GM12878 (cell line): ENCODE results near the gene WDR74. TPM values are rescaled to one million over a fixed set of nuclear protein-coding genes. Genes with fewer than 3 reads are reported as not detected.
A peak's percentile ranks its signal among the peaks of the same experiment; 100 is the strongest.

ENCODE experiments used
- BCL11A ChIP-seq: IDR thresholded peaks from 2 replicates; pipeline ENCODE4 v1.6.1; 2011; ENCODE audit warnings: low read depth, low read length
- BCL3 ChIP-seq: IDR thresholded peaks from 2 replicates; pipeline ENCODE4 v1.6.1; 2011; ENCODE audit warnings: borderline replicate concordance, low read depth, mild to moderate bottlenecking, moderate library complexity, low read length; ENCODE audit not compliant: insufficient read depth, poor library complexity, severe bottlenecking
- BHLHE40 ChIP-seq, 2 experiments: fragments of 450-650 bp in 1 of 2; IDR thresholded peaks; 2 replicates each; pipeline ENCODE4 v1.6.1; 2011 to 2017; ENCODE audit warnings: low read depth in 2 of 2, borderline replicate concordance in 1 of 2, improper control_type of control experiment in 1 of 2, low read length in 1 of 2, mild to moderate bottlenecking in 1 of 2
- GATAD2B ChIP-seq: fragments of 450-650 bp; conservative IDR thresholded peaks from 2 replicates; pipeline ENCODE4 v1.6.1; 2017; ENCODE audit warnings: low read depth, mild to moderate bottlenecking, moderate library complexity
- HCFC1 ChIP-seq: fragments of 150-350 bp; IDR thresholded peaks from 2 replicates; pipeline ENCODE4 v1.6.1; 2014; ENCODE audit warnings: low read length
- LARP7 ChIP-seq: fragments of 450-650 bp; IDR thresholded peaks from 2 replicates; pipeline ENCODE4 v1.6.1; 2017; ENCODE audit warnings: mild to moderate bottlenecking
- MLLT1 ChIP-seq: fragments of 450-650 bp; IDR thresholded peaks from 2 replicates; pipeline ENCODE4 v1.6.1; 2016; ENCODE audit warnings: mild to moderate bottlenecking
- MTA3 ChIP-seq: IDR thresholded peaks from 2 replicates; pipeline ENCODE4 v1.6.1; 2012; ENCODE audit warnings: low read length, inconsistent platforms, borderline replicate concordance
- MYB ChIP-seq: fragments of 150-350 bp; IDR thresholded peaks from 2 replicates; pipeline ENCODE4 v1.6.1; 2014; ENCODE audit warnings: mild to moderate bottlenecking, low read depth, low read length, borderline replicate concordance
- SMC3 ChIP-seq: IDR thresholded peaks from 2 replicates; pipeline ENCODE4 v1.6.1; 2011; ENCODE audit warnings: low read length, improper control_type of control experiment, borderline replicate concordance
- SUZ12 ChIP-seq: fragments of 200-600 bp; sonication (generic); IDR thresholded peaks from one replicate; pipeline ENCODE4 v1.6.1; 2018; ENCODE audit warnings: antibody characterized with exemption, mild to moderate bottlenecking; ENCODE audit not compliant: unreplicated experiment
- TAF1 ChIP-seq: IDR thresholded peaks from 2 replicates; pipeline ENCODE4 v1.6.1; 2011; ENCODE audit warnings: mild to moderate bottlenecking, low read depth, low read length, borderline replicate concordance
- TCF12 ChIP-seq: IDR thresholded peaks from 2 replicates; pipeline ENCODE4 v1.6.1; 2011; ENCODE audit warnings: low read depth, mild to moderate bottlenecking, low read length
- YY1 ChIP-seq: IDR thresholded peaks from 2 replicates; pipeline ENCODE4 v1.6.1; 2011; ENCODE audit warnings: low read depth, mild to moderate bottlenecking, low read length
- ZNF687 ChIP-seq: fragments of 450-650 bp; IDR thresholded peaks from 2 replicates; pipeline ENCODE4 v1.6.1; 2017; ENCODE audit warnings: mild to moderate bottlenecking, moderate library complexity
- polyA plus RNA-seq, 11 experiments: library from polyadenylated mRNA; depleted of rRNA in 4 of 11; unstranded in 6 of 11; stranded (reverse) in 5 of 11; fragments of >200 nt; fragmentation: Nextera tagmentation in 4 of 11; fragmentation: Illumina TruSeq in 1 of 11; extraction: Ambion mirVana in 4 of 11; extraction: Trizol in 1 of 11; gene quantifications; 1 replicate in 1 of 11; 2 replicates in 10 of 11; pipeline versions ENCODE4 v1.2.1 to v1.2.3, GENCODE V29; 2011 to 2016; ENCODE audit warnings: inconsistent platforms in 2 of 11, missing spikeins in 2 of 11, low read depth in 1 of 11
- total RNA-seq, 4 experiments: library from RNA; depleted of rRNA in 3 of 4; stranded (reverse); fragments of >200 nt in 3 of 4; fragmentation: Illumina TruSeq in 1 of 4; extraction: Trizol in 1 of 4; gene quantifications; 2 replicates each; pipeline versions ENCODE4 v1.2.1 to v1.2.3, GENCODE V29; 2013 to 2021
- TF ChIP-seq, protein P1 (sequence below): fragments of 450-650 bp; formaldehyde crosslinking; IDR thresholded peaks from 2 replicates; pipeline ENCODE4 v1.4.0; 2022; ENCODE audit warnings: mild to moderate bottlenecking, moderate library complexity

The WDR74 gene
- total and polyA plus RNA-seq, 10 of the 15 experiments (the other 5 are each of a cell fraction or from before 2014, with no cell fraction given) = 18.2 to 103 (median 60.7) TPM

GRCh38 chr11:62791501-62792201 is 47.7 kb downstream of the WDR74 start, which contains the start of gene TMEM223 (continued):
- TF ChIP-seq ZNF687 = peak; percentile 82
- no peak for TF ChIP-seq SMC3
- peak; percentile 92 for TF ChIP-seq GATAD2B
- no peak for TF ChIP-seq SUZ12
- TF ChIP-seq MYB = 0 out of 2 replicates have a peak, but pooled peaks have one; percentile 34
- peak; percentile 15 to 54; a peak in 1 of 4 replicates for TF ChIP-seq BHLHE40 (IDR thresholded peaks at IDR 0.05; ENCODE audit: borderline replicate concordance in 1 of 2, low read depth in 2 of 2, low read length in 1 of 2)
- peak; percentile 84 for TF ChIP-seq TAF1
- peak; percentile 84; the same call in 1 of the 2 replicates for TF ChIP-seq MTA3
- TF ChIP-seq MLLT1 = 0 out of 2 replicates have a peak, but pooled peaks have one; percentile 7
- peak; percentile 85 for TF ChIP-seq LARP7
- TF ChIP-seq, protein P1, sequence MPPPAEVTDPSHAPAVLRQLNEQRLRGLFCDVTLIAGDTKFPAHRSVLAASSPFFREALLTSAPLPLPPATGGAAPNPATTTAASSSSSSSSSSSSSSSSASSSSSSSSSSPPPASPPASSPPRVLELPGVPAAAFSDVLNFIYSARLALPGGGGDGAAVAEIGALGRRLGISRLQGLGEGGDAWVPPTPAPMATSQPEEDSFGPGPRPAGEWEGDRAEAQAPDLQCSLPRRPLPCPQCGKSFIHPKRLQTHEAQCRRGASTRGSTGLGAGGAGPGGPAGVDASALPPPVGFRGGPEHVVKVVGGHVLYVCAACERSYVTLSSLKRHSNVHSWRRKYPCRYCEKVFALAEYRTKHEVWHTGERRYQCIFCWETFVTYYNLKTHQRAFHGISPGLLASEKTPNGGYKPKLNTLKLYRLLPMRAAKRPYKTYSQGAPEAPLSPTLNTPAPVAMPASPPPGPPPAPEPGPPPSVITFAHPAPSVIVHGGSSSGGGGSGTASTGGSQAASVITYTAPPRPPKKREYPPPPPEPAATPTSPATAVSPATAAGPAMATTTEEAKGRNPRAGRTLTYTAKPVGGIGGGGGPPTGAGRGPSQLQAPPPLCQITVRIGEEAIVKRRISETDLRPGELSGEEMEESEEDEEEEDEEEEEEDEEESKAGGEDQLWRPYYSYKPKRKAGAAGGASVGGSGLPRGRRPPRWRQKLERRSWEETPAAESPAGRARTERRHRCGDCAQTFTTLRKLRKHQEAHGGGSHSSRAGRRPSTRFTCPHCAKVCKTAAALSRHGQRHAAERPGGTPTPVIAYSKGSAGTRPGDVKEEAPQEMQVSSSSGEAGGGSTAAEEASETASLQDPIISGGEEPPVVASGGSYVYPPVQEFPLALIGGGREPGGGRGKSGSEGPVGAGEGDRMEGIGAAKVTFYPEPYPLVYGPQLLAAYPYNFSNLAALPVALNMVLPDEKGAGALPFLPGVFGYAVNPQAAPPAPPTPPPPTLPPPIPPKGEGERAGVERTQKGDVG (CRISPR knock-in tag) = no peak
- peak; percentile 97 for TF ChIP-seq YY1
- TF ChIP-seq TCF12 = no peak
- TF ChIP-seq BCL11A = 0 out of 2 replicates have a peak, but pooled peaks have one; percentile 7
- peak; percentile 43; the same call in 1 of the 2 replicates for TF ChIP-seq HCFC1
- peak; percentile 94 for TF ChIP-seq BCL3
